ENCODE data around the gene OIP5.
A peak's percentile ranks its signal among the peaks of the same experiment; 100 is the strongest.

- TF ChIP-seq CTCF (IDR thresholded peaks at IDR 0.05), result peak; percentile 60 to 75
- no peak for TF ChIP-seq POLR2A (IDR thresholded peaks at IDR 0.05)
- TF ChIP-seq EP300 (IDR thresholded peaks at IDR 0.05), result no peak
Observed at GRCh38 chr15:41331833-41332193, 578 bp downstream of the OIP5 start.

Data from suprapubic skin (tissue), 3 donors.